ENCODE data around the gene SPNS2. TPM values are rescaled to one million over a fixed set of nuclear protein-coding genes. Genes with fewer than 3 reads are reported as not detected.

The SPNS2 gene
- total RNA-seq, 1 donor from 2014 or later: 11.4 TPM

DNA sequence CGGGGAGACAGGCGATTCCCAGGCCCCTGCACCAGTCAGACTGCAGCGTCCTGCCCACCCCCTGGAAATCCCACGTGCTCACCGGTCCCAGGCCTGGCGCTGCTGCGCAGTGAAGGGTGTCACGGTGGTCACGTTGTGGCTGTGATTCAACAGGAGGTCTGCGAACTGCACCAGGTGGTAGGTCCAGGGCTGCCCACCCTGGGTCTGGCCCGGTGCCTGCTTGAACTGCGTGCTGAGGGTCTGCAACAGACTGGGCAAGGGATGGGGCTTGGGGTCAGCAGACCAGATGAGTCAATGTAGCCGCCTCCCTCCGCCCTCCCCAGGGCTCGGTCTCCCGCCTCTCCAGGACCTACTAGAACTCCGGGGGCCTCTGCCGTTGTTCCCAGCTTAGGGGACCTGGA, 49.4 kb downstream of the SPNS2 start:
- DNase-seq (ENCODE audit: low spot score): no peak
- no peak for ATAC-seq

GRCh38 chr17:4548721-4549531, 50.2 kb downstream of the SPNS2 start:
- no peak for ATAC-seq
- DNase-seq (ENCODE audit: low spot score): no peak

- DNase-seq (ENCODE audit: low spot score) (no peak), ATAC-seq (no peak)
Observed at GRCh38 chr17:4549781-4550533, 51.3 kb downstream of the SPNS2 start.

DNA sequence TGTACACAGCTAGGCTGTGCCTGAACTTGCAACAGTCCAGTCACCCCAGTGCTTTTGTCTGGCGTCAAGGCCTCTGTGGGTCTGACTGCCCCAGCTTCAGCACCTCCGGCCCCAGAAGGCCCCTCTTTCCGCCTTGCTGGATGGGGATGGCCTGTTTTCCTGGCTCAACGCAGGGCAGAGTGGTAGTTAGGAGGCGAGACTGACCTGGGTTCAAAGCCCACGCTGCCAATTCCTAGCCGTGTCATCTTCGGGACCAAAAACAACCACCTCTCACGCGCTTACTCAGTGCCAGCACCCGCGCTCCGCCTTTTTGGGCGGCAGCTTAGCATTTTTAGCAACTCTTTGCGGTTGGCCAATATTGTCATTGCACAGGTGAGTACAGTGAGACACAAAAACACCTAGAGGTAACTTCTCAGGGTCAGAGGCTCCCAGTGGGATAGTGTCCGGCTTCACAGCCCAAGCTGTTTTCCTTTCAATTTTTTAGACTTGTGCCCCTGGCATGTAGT, 51.9 kb downstream of the SPNS2 start:
- DNase-seq (ENCODE audit: low spot score): no peak
- no peak for ATAC-seq

GRCh38 chr17:4551141-4551540, 52.5 kb downstream of the SPNS2 start:
- ATAC-seq (no peak), DNase-seq (ENCODE audit: low spot score) (no peak)

GRCh38 chr17:4551796-4552525, 53.3 kb downstream of the SPNS2 start:
- DNase-seq (ENCODE audit: low spot score) (no peak), ATAC-seq (no peak)

DNA sequence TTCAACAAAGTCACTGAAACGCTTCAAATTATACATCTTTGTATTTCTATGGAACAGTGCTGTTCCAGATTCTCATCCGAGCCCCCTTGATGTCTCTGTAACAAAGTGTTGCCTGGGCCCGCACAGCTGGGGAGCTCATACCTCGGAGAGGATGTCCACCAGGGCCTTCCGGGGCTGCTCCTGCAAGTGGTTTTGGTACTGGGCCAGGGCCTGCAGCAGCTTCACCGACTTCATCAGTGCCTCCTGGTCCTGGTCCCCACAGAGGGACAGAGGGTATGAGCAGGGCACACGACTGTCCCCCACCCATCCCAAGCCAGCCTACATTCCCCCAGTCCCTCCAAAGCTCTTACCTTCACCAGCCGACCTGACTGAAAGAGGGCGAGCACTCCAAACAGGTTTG, 55.0 kb downstream of the SPNS2 start:
- no peak for DNase-seq (ENCODE audit: low spot score)
- no peak for ATAC-seq

GRCh38 chr17:4554441-4554996, 55.8 kb downstream of the SPNS2 start:
- no peak for ATAC-seq
- no peak for DNase-seq (ENCODE audit: low spot score)

DNA sequence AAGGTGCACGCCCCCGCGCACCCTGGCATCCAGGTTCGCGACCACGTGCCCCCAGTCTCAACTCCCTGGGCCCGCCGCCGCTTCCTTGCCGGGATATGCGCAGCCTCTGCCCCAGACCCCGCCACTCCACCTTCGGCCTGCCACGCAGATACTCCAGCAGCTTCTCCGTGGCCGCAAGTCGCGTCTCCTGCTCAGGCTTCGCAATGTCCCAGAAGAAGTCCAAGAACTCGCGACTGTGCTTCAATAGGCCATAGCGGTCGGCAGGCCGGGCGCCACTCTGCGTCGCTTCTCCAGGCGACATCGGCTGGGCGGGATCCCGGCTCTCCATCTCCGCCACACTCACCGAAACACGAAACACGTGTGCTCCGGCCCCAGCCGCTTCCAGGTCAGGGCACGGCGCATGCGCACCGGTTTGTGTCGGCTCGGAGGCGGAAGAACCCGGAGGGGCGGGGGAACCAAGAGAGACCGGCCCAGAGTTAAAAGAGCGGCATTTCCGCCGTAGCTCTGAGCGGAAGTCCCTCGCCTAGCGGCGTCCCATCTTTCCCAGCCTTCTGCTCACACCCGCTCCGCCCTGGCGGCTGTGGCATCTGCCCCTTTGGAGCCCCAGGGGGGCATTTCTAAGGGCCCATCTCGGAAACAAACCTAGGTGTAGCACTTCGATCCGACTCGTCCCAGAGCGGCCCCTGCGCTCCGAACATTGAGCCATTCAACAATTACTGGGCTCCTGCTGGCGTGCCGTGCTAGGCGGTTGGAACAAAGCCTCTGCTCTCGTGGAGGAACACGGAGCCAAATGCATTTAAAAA, 56.5 kb downstream of the SPNS2 start, which contains the start of gene MYBBP1A:
Gene MYBBP1A (minus strand): TSS at position 388 of the 803 bp plus-strand sequence. CDS start 60 bp downstream, at position 328.
- ATAC-seq: peak; percentile 93

GRCh38 chr17:4555873-4556759, 57.4 kb downstream of the SPNS2 start:
- no peak for DNase-seq (ENCODE audit: low spot score)
- no peak for ATAC-seq

More for the DNA sequence above, 56.5 kb downstream of the SPNS2 start, which contains the start of gene MYBBP1A:
- peak; percentile 98 for DNase-seq (ENCODE audit: low spot score)

DNA sequence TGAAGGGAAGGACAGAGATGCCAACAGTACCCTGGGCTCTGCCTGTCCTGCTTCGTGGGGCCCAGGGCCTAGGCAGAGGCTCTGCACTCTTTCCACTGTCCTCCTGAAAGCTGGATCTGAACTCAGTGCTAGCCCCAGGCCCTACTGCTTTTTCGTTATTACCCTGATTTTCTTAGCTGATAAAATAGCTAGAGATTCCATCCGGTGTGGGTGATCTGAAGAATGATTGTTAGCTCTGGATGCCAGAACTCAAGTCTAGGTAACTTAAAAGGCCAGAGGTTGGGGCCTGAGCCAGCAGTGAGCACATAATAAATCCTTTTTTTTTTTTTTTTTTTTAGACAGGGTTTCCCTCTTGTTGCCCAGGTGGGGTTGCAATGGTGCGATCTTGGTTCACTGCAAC, 58.3 kb downstream of the SPNS2 start:
- ATAC-seq (no peak), DNase-seq (ENCODE audit: low spot score) (no peak)

DNA sequence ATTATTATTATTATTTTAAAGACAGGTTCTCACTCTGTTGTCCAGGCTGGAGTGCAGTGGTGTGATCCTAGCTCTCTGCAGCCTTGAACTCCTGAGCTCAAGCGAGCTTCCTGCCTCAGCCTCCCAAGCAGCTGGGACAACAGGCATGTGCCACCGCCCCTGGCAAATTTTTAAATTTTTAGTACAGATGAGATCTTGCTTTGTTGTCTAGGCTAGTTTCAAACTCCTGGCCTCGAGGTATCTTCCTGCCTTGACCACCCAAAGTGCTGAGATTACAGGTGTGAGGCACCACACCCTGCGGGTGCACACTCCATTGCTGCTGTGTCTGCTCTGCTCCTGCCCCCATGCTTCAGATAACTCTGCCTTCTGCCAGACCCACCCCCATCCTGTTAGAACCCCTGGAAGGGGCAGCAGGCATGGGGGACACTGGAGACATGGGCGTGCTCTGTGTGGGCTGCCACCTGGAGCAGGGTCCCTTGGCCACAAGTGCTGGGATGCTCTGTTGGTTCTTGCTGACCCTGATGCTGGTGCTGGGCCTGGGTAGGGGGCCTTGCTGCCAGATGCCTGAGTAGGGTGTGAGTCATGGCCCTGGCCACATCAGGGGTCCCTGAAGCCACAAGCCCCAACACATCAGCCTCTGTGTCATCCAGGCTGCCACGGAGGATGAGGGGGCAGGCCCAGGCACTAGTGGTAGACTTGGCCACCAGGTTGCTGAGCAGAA, 59.1 kb downstream of the SPNS2 start:
- no peak for ATAC-seq
- no peak for DNase-seq (ENCODE audit: low spot score)

GRCh38 chr17:4558347-4558971, 59.8 kb downstream of the SPNS2 start:
- DNase-seq (ENCODE audit: low spot score) (no peak), ATAC-seq (no peak)

DNA sequence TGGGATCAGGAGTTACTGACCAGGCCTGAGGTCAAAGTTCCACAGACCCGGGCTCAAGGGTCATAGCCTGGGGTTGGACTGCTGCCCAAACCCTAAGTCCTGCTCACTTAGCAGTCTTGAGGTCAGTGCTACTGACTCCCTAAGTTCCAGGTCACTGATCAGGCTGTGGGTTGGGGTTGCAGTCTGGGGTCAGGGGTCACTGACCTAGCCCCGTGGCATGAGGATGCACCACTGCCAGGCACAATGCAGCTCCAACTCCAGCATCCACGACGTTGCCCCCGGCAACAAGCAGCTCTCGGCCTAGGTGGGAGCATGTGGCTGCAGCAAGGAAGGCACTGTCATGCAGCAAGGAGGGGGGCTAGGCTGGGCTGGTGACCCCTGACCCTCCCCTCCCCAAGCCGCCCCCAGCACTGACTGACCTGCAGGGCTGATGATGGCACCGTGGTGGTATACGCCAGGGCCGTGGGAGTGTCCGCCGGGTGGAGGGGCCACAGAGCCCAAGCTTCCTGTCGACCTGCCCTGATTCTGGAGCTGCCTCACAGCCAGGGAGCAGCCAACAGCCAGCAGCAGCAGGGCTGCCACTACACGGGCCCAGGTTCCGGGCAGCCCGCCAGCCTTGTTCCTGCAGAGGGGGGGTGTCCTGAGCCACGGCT, 60.6 kb downstream of the SPNS2 start:
- ATAC-seq: no peak
- DNase-seq (ENCODE audit: low spot score): no peak

- DNase-seq (ENCODE audit: low spot score): no peak
- no peak for ATAC-seq
Observed at GRCh38 chr17:4559966-4560365, 61.3 kb downstream of the SPNS2 start.

GRCh38 chr17:4560421-4560820, 61.7 kb downstream of the SPNS2 start, which contains the start of gene GGT6:
GGT6 (minus strand) TSS chr17:4560577; CDS start chr17:4560521, 56 bp downstream.
- ATAC-seq: no peak
- DNase-seq (ENCODE audit: low spot score): no peak

DNA sequence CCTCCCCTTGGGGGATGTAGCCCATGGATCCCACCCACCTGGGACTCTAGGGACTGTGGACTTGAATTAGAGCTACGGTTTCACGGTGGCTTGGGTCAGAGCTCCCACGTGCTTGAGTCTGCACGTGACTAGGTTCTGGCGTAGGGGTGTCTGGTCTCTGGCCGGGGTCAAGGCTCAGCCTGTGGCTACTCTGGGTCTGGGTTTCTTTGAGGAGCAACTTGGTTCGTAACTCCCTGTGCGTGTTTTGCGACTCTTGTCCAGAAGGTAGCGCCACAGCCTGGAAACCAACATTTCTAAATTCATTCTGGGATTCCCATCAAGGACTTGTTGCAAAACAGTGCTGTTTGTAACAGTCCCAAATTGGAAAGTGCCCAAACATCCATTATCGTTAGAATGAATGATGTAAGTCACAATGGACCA, 62.2 kb downstream of the SPNS2 start:
- DNase-seq (ENCODE audit: low spot score) (no peak), ATAC-seq (no peak)

Data from left lobe of liver (tissue), 2 donors.